Measurements from ENCODE around the gene TST.
"Not testable (repeated sequence)": the region's sequence is repeated elsewhere in the genome, so short reads cannot be mapped to it uniquely, and the experiment has no call there.

The TST gene

DNA sequence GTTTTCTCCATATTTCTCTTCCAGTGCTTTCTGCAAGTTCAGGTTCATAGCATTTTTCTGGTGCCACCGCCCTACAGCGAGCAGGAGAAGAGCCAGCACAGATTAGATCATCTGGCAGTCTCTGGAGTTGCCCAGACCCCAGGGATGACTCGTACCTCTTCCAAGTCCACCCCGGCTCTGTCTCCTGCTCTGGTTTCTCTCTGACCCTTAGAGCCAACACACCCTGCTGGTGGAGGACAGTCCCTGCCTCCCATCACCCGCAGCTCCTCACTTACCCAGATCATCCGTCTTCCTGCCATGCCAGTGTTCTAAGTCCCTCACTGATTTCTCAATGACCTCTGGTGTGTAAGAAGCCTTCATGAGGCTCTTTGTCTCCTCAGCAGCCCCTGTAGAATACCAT, 28.0 kb downstream of the TST start:
- Histone ChIP-seq H2BK120ac (ENCODE audit: insufficient read depth, low read length, poor library complexity) (no peak overlapping the region), H3K9me3 (ENCODE audit: insufficient read depth, low read depth, low read length) (no peaks in the 10 kb centered on the region), H2AK5ac (ENCODE audit: low read length) (no peak overlapping the region), H4K12ac (ENCODE audit: low read depth, low read length) (no peak overlapping the region), H3K27ac (ENCODE audit: low read depth, low read length) (no peak overlapping the region), H3K14ac (ENCODE audit: low read length) (no peak overlapping the region), H3K4ac (ENCODE audit: low read depth, low read length) (no peak overlapping the region), H3K4me2 (ENCODE audit: low read length) (no peak overlapping the region), H2BK12ac (ENCODE audit: low read length) (no peak overlapping the region), H4K8ac (ENCODE audit: low read depth, low read length) (no peak overlapping the region), H3K18ac (ENCODE audit: low read length) (no peak overlapping the region), H3K79me1 (ENCODE audit: low read length) (no peaks in the 10 kb centered on the region), H3K4me1 (ENCODE audit: control insufficient read depth in 1 of 2, insufficient read depth in 2 of 2, low read length in 2 of 2) (no peaks in the 10 kb centered on the region), H3K79me2 (ENCODE audit: control insufficient read depth, insufficient read depth, low read length, poor library complexity) (no peaks in the 10 kb centered on the region), H2AFZ (ENCODE audit: insufficient read depth, low read length, poor library complexity) (no peak overlapping the region), H3K4me3 (ENCODE audit: low read depth, low read length) (no peak overlapping the region), H3K36me3 (ENCODE audit: control insufficient read depth in 1 of 2, insufficient read depth in 2 of 2, low read length in 2 of 2) (no peaks in the 10 kb centered on the region), H3K9ac (ENCODE audit: low read length) (no peak overlapping the region), H2BK5ac (ENCODE audit: low read depth, low read length, poor library complexity) (no peak overlapping the region), H4K91ac (ENCODE audit: low read depth, low read length) (no peak overlapping the region), H3K23ac (ENCODE audit: low read length) (no peak overlapping the region), H3K27me3 (ENCODE audit: insufficient read depth, low read length) (no peaks in the 10 kb centered on the region)
- DNase-seq = no peak
- WGBS (ENCODE audit: extremely low coverage, insufficient coverage, insufficient read length) = no CpG with 5 or more reads among the region's 6 CpGs

DNA sequence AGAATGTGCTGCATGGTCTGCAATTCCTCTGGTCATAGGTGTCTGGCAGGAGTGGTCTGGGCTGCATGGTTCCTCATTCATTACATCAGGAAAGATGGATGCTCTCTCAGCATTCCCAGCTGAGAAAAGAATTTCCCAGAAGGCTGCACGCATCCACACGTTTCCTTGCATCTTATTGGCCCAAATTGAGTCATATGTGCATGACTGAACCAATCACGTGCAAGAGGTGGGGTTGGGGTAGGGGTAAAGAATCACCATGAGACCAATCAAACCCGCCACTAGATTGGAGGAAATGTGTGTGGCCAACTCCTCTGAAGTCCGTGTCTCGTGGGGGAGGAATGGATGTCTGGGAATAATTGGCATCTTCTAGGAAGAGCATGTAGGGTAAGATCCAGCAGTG, 28.8 kb downstream of the TST start:
- no peak overlapping the region for H2BK12ac ChIP-seq (ENCODE audit: low read length)
- H4K12ac ChIP-seq (ENCODE audit: low read depth, low read length) = no peak overlapping the region
- no peak overlapping the region for H2AFZ ChIP-seq (ENCODE audit: insufficient read depth, low read length, poor library complexity)
- no peak overlapping the region for H3K23ac ChIP-seq (ENCODE audit: low read length)
- no peak overlapping the region for H2BK120ac ChIP-seq (ENCODE audit: insufficient read depth, low read length, poor library complexity)
- no peaks in the 10 kb centered on the region for H3K79me2 ChIP-seq (ENCODE audit: control insufficient read depth, insufficient read depth, low read length, poor library complexity)
- H2AK5ac ChIP-seq (ENCODE audit: low read length) = no peak overlapping the region
- H3K79me1 ChIP-seq (ENCODE audit: low read length) = no peaks in the 10 kb centered on the region
- no peaks in the 10 kb centered on the region for H3K27me3 ChIP-seq (ENCODE audit: insufficient read depth, low read length)
- H3K4me1 ChIP-seq (ENCODE audit: control insufficient read depth in 1 of 2, insufficient read depth in 2 of 2, low read length in 2 of 2) = no peaks in the 10 kb centered on the region
- DNase-seq = no peak
- no peak overlapping the region for H3K9ac ChIP-seq (ENCODE audit: low read length)
- no peaks in the 10 kb centered on the region for H3K9me3 ChIP-seq (ENCODE audit: insufficient read depth, low read depth, low read length)
- H4K8ac ChIP-seq (ENCODE audit: low read depth, low read length) = no peak overlapping the region
- no peaks in the 10 kb centered on the region for H3K36me3 ChIP-seq (ENCODE audit: control insufficient read depth in 1 of 2, insufficient read depth in 2 of 2, low read length in 2 of 2)
- H4K91ac ChIP-seq (ENCODE audit: low read depth, low read length) = no peak overlapping the region
- no peak overlapping the region for H2BK5ac ChIP-seq (ENCODE audit: low read depth, low read length, poor library complexity)
- no peak overlapping the region for H3K4ac ChIP-seq (ENCODE audit: low read depth, low read length)
- no CpG with 5 or more reads among the region's 6 CpGs for WGBS (ENCODE audit: extremely low coverage, insufficient coverage, insufficient read length)
- no peak overlapping the region for H3K4me2 ChIP-seq (ENCODE audit: low read length)
- no peak overlapping the region for H3K27ac ChIP-seq (ENCODE audit: low read depth, low read length)
- H3K18ac ChIP-seq (ENCODE audit: low read length) = no peak overlapping the region
- H3K4me3 ChIP-seq (ENCODE audit: low read depth, low read length) = no peak overlapping the region
- no peak overlapping the region for H3K14ac ChIP-seq (ENCODE audit: low read length)

DNA sequence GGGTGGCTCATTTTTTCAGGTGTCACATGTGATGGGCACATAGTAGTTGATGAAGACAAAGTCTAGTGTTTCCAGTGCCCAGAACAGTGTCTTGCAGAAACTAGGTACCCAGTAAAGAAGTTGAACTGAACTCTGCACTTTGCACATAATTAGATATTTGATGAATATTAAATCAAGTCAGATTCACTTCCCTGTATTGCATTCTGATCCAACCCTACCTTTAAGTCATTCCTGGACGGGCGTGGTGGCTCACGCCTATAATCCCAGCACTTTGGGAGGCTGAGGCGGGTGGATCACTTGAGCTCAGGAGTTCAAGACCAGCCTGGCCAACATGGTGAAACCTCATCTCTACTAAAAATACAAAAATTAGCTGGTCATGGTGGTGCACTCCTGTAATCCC, 30.2 kb downstream of the TST start:
- not testable (repeated sequence) for H2AK5ac ChIP-seq (ENCODE audit: low read length); H3K4ac ChIP-seq (ENCODE audit: low read depth, low read length); H3K23ac ChIP-seq (ENCODE audit: low read length); H4K91ac ChIP-seq (ENCODE audit: low read depth, low read length); H3K18ac ChIP-seq (ENCODE audit: low read length); H2BK12ac ChIP-seq (ENCODE audit: low read length); H3K4me3 ChIP-seq (ENCODE audit: low read depth, low read length); H2BK5ac ChIP-seq (ENCODE audit: low read depth, low read length, poor library complexity); H3K27ac ChIP-seq (ENCODE audit: low read depth, low read length); H3K9ac ChIP-seq (ENCODE audit: low read length); H3K79me2 ChIP-seq (ENCODE audit: control insufficient read depth, insufficient read depth, low read length, poor library complexity); H2AFZ ChIP-seq (ENCODE audit: insufficient read depth, low read length, poor library complexity); H3K4me1 ChIP-seq (ENCODE audit: control insufficient read depth in 1 of 2, insufficient read depth in 2 of 2, low read length in 2 of 2); H2BK120ac ChIP-seq (ENCODE audit: insufficient read depth, low read length, poor library complexity); H3K36me3 ChIP-seq (ENCODE audit: control insufficient read depth in 1 of 2, insufficient read depth in 2 of 2, low read length in 2 of 2); H4K8ac ChIP-seq (ENCODE audit: low read depth, low read length); H3K79me1 ChIP-seq (ENCODE audit: low read length); DNase-seq; H4K12ac ChIP-seq (ENCODE audit: low read depth, low read length); H3K9me3 ChIP-seq (ENCODE audit: insufficient read depth, low read depth, low read length); H3K27me3 ChIP-seq (ENCODE audit: insufficient read depth, low read length); H3K14ac ChIP-seq (ENCODE audit: low read length); H3K4me2 ChIP-seq (ENCODE audit: low read length)
- WGBS (ENCODE audit: extremely low coverage, insufficient coverage, insufficient read length) = no CpG with 5 or more reads among the region's 4 CpGs

DNA sequence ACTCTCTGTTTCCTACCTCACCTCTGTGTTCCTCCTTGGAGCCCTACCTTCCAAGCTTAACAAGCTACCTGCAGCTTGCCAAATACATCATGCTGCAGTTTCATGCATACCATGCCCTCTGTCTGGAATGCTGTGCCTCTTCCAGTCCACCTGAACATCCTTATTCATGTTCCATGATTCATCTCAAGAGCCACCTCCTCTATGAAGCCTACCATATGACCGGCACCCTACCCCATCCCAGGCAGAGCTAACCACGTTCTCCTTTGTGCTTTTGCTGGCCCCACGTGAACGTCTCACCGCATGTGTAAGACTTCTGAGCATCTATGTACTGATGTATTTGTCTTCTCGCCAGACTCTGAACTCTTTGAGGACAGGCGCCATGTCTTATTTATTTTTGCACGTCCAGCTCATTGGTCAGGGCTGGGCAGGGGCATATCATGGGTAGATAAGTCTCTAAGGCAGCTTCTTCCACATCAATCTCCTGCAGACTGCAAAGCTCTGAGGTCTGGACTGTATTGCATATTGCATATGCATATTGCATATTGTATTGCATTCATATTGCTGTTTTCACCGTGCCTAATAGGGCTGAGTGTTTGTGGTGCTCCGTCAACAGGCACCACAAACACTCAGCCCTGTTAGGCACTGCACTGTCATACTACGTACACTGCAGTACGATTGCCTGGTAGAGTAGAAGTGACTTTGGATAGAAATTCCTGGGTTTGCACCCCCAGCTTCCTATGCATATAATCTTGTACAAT, 31.0 kb downstream of the TST start:
- Histone ChIP-seq H2BK120ac (ENCODE audit: insufficient read depth, low read length, poor library complexity) (no peak overlapping the region), H4K8ac (ENCODE audit: low read depth, low read length) (no peak overlapping the region), H3K4ac (ENCODE audit: low read depth, low read length) (no peak overlapping the region), H3K36me3 (ENCODE audit: control insufficient read depth in 1 of 2, insufficient read depth in 2 of 2, low read length in 2 of 2) (no peaks in the 10 kb centered on the region), H3K4me1 (ENCODE audit: control insufficient read depth in 1 of 2, insufficient read depth in 2 of 2, low read length in 2 of 2) (no peaks in the 10 kb centered on the region), H3K4me3 (ENCODE audit: low read depth, low read length) (no peak overlapping the region), H4K91ac (ENCODE audit: low read depth, low read length) (no peak overlapping the region), H3K23ac (ENCODE audit: low read length) (no peak overlapping the region), H3K27me3 (ENCODE audit: insufficient read depth, low read length) (no peaks in the 10 kb centered on the region), H2AK5ac (ENCODE audit: low read length) (no peak overlapping the region), H4K12ac (ENCODE audit: low read depth, low read length) (no peak overlapping the region), H3K9me3 (ENCODE audit: insufficient read depth, low read depth, low read length) (no peaks in the 10 kb centered on the region), H3K79me2 (ENCODE audit: control insufficient read depth, insufficient read depth, low read length, poor library complexity) (no peaks in the 10 kb centered on the region), H3K27ac (ENCODE audit: low read depth, low read length) (no peak overlapping the region), H2BK12ac (ENCODE audit: low read length) (no peak overlapping the region), H3K14ac (ENCODE audit: low read length) (no peak overlapping the region), H2AFZ (ENCODE audit: insufficient read depth, low read length, poor library complexity) (no peak overlapping the region), H2BK5ac (ENCODE audit: low read depth, low read length, poor library complexity) (no peak overlapping the region), H3K18ac (ENCODE audit: low read length) (no peak overlapping the region), H3K79me1 (ENCODE audit: low read length) (no peaks in the 10 kb centered on the region), H3K4me2 (ENCODE audit: low read length) (no peak overlapping the region), H3K9ac (ENCODE audit: low read length) (no peak overlapping the region)
- no CpG with 5 or more reads among the region's 12 CpGs for WGBS (ENCODE audit: extremely low coverage, insufficient coverage, insufficient read length)
- no peak for DNase-seq

All from trophoblast cell (in vitro differentiated cells and primary cell).